Activated CD8-positive, alpha-beta T cell treated with anti-CD3 and anti-CD28 coated beads, Interleukin-2, amount 10 ng/mL, durations not matched to agents 7 days and 5 days (primary cell): ENCODE results near the gene HAP1. TPM values are rescaled to one million over a fixed set of nuclear protein-coding genes. Genes with fewer than 3 reads are reported as not detected.

ENCODE experiments used
- ATAC-seq: fragments of 150-1000 bp; cut with Tn5 transposase; one replicate; pipeline ENCODE4 v1.10.0; 2021; ENCODE audit warnings: moderate library complexity
- CTCF ChIA-PET: fragments of 350-600 bp; sonication (Branson Sonifier 250); formaldehyde crosslinking; loops from one replicate; lab custom pipeline; 2021; ENCODE audit warnings: antibody characterized with exemption; lab: Charles Lee
- POLR2A ChIA-PET: fragments of 350-600 bp; sonication (Branson Sonifier 250); formaldehyde crosslinking; loops from one replicate; lab custom pipeline; 2021; ENCODE audit warnings: antibody characterized with exemption; lab: Charles Lee
- DNase-seq: peaks from one replicate; pipeline ENCODE4 v3.0.0-alpha.2; 2020
- H3K27ac Mint-ChIP-seq: one replicate; pipeline ENCODE4 v1.8.0; 2021; ENCODE audit warnings: mild to moderate bottlenecking, mixed read lengths
- H3K27me3 Mint-ChIP-seq: one replicate; pipeline ENCODE4 v1.8.0; 2021; ENCODE audit warnings: low read depth, mixed read lengths
- H3K36me3 Mint-ChIP-seq: one replicate; pipeline ENCODE4 v1.8.0; 2021; ENCODE audit warnings: low read depth, mixed read lengths
- H3K4me1 Mint-ChIP-seq: one replicate; pipeline ENCODE4 v1.8.0; 2021; ENCODE audit warnings: low read depth, mixed read lengths
- H3K4me3 Mint-ChIP-seq: one replicate; pipeline ENCODE4 v1.8.0; 2021; ENCODE audit warnings: mild to moderate bottlenecking, mixed read lengths
- H3K9me3 Mint-ChIP-seq: one replicate; pipeline ENCODE4 v1.8.0; 2022; ENCODE audit warnings: mixed read lengths; ENCODE audit not compliant: insufficient read depth
- total RNA-seq, 2 experiments: library from RNA; stranded (reverse); gene quantifications; one replicate each; pipeline ENCODE4 v1.2.3, GENCODE V29; 2021

Gene HAP1
- total RNA-seq, 2 experiments from 2014 or later = 0.08 to 0.11 TPM

DNA sequence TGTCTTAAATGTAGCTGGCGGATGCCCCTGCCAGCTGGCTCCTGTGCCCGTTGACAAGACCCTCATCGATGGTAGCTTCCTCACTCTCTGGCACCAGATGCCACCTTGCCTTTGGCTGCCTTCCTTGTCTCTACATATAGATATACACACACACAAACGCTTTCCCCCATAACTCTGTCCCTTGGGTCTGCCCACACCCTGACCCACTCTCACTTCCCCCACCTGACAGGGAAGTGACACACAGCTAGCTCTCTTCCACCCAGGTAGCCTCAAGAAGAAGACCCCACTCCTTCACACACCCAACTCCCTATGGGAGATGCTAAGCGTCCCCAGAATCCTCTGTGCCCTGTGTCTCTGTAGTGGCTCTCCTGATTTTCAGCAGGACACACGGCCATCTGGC, 26.4 kb upstream of the HAP1 start:
- H3K27me3 Mint-ChIP-seq = no peaks in the 10 kb centered on the region
- ChIA-PET POLR2A (no interaction called here), CTCF (no interaction called here)
- ATAC-seq (no peak), DNase-seq (no peak)
- no peak overlapping the region for H3K27ac Mint-ChIP-seq
- H3K9me3 Mint-ChIP-seq = no peaks in the 10 kb centered on the region
- no peaks in the 10 kb centered on the region for H3K4me1 Mint-ChIP-seq
- no peak overlapping the region for H3K4me3 Mint-ChIP-seq
- H3K36me3 Mint-ChIP-seq = no peaks in the 10 kb centered on the region

DNA sequence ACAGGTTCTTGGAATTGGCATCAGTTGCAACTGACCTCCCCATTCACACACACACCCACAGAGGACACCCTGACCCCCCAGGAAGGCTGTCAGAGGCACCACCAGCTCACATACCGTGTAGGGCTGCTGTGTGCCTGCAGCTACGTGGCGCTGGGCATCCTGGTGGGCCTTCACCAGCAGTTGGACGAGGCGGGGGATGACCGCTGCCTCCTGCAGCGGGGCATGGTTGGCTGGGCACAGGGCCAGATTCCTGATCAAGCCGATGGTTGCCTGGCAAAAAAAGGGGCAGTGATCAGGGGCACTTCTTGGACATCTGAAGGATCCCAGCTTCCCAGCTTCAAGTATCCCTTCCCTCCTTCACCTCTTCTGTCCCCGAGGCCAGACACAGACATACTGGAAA, 24.2 kb upstream of the HAP1 start:
- ATAC-seq = no peak
- ChIA-PET CTCF (no interaction called here), POLR2A (no interaction called here)
- no peaks in the 10 kb centered on the region for H3K9me3 Mint-ChIP-seq
- no peak overlapping the region for H3K27ac Mint-ChIP-seq
- no peak overlapping the region for H3K4me3 Mint-ChIP-seq
- H3K27me3 Mint-ChIP-seq = no peaks in the 10 kb centered on the region
- no peak for DNase-seq
- no peaks in the 10 kb centered on the region for H3K4me1 Mint-ChIP-seq
- H3K36me3 Mint-ChIP-seq = no peaks in the 10 kb centered on the region

DNA sequence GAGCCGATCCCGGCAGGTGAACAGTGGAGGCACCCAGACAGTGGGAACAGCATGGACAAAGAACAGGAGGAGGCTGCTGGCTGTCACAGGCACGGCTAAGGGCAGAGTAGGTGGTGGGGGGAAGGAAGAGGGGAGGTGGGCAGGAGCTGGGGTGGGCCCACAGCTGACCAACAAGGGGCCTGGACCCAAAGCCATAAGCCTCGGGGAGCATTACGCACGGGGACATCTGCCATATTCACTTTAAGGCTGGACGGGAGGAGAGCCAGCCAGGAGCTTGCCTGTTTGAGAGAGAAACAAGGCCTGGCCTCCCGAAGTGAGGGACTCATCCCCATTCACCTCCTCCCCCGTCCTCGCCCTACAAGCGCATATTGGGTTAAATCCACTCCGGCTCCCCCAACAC, 19.6 kb upstream of the HAP1 start:
- no peaks in the 10 kb centered on the region for H3K4me1 Mint-ChIP-seq
- peaks cover 3% of the 10 kb centered on the region for H3K27me3 Mint-ChIP-seq
- H3K27ac Mint-ChIP-seq = no peak overlapping the region
- ChIA-PET POLR2A (no interaction called here), CTCF (no interaction called here)
- H3K9me3 Mint-ChIP-seq = no peaks in the 10 kb centered on the region
- no peak for DNase-seq
- no peak overlapping the region for H3K4me3 Mint-ChIP-seq
- no peaks in the 10 kb centered on the region for H3K36me3 Mint-ChIP-seq
- no peak for ATAC-seq

DNA sequence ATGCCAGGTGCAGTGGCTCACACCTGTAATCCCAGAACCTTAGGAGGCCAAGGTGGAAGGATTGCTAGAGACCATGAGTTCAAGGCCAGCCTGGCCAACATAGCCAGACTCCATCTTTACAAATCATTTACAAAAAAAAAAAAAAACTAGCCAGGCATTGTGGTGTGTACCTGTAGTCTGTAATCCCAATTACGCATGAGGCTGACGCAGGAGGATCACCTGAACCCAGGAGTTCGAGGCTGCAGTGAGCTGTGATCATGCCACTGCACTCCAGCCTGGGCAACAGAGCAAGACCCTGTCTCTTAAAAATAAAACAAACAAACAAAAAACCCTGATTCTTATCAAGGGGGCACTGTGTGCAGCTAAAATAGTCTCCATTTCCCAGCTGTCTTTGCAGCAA, 16.8 kb upstream of the HAP1 start:
- Mint-ChIP-seq H3K27ac (no peak overlapping the region), H3K27me3 (peaks cover 7% of the 10 kb centered on the region), H3K9me3 (no peaks in the 10 kb centered on the region), H3K4me3 (no peak overlapping the region), H3K4me1 (no peaks in the 10 kb centered on the region), H3K36me3 (no peaks in the 10 kb centered on the region)
- no peak for ATAC-seq
- ChIA-PET POLR2A (no interaction called here), CTCF (interaction anchor here (1.9 kb wide), 1 partner anchor 14 kb away, joined by 4 read pairs; no protein-coding TSS in a partner anchor)
- DNase-seq = no peak

DNA sequence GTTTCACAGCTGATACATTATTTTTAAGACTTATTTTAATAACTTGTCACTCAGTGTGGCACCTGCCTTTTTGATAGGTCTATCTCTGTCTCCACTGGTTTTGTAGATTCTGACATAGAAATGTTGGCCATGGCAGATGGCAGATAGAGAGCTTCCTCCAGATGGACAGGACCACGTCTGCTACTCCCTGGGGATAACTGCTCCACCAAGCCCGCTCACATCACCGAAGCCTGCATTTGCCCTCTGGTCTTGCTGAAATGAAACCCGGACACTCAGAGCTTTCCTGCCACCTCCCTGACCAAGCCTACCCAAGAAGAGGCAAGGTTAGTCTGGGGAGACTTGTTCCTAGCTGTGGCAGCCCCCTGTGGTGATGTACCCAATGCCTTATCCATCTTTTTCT, 16.4 kb upstream of the HAP1 start:
- H3K27ac Mint-ChIP-seq = no peak overlapping the region
- ChIA-PET POLR2A (no interaction called here), CTCF (interaction anchor here (1.9 kb wide), 1 partner anchor 13 kb away, joined by 4 read pairs; no protein-coding TSS in a partner anchor)
- no peaks in the 10 kb centered on the region for H3K9me3 Mint-ChIP-seq
- ATAC-seq (no peak), DNase-seq (no peak)
- H3K4me3 Mint-ChIP-seq = no peak overlapping the region
- H3K27me3 Mint-ChIP-seq = peaks cover 7% of the 10 kb centered on the region
- H3K4me1 Mint-ChIP-seq = no peaks in the 10 kb centered on the region
- H3K36me3 Mint-ChIP-seq = no peaks in the 10 kb centered on the region

DNA sequence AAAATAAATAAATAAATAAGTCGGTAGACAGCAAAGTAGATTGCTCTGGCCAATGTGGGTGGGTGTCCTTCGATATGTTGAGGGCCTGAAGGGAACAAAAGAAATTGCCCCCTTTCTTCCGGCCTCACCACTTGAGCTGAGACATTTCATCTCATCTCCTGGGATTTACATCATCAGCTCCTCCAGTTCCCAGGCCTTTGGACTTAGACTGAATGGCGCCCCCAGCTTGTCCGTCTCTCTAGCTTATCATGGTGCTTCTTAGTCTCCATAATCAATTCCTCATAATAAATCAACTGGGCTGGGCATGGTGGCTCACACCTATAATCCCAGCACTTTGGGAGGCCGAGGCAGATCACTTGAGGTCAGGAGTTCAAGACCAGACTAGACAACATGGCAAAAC, 13.8 kb upstream of the HAP1 start:
- H3K27ac Mint-ChIP-seq = no peak overlapping the region
- POLR2A ChIA-PET = no interaction called here
- peaks cover 7% of the 10 kb centered on the region for H3K27me3 Mint-ChIP-seq
- H3K4me3 Mint-ChIP-seq = no peak overlapping the region
- DNase-seq = no peak
- H3K9me3 Mint-ChIP-seq = no peaks in the 10 kb centered on the region
- no peak for ATAC-seq
- H3K4me1 Mint-ChIP-seq = no peaks in the 10 kb centered on the region
- no peaks in the 10 kb centered on the region for H3K36me3 Mint-ChIP-seq
- CTCF ChIA-PET = no interaction called here

DNA sequence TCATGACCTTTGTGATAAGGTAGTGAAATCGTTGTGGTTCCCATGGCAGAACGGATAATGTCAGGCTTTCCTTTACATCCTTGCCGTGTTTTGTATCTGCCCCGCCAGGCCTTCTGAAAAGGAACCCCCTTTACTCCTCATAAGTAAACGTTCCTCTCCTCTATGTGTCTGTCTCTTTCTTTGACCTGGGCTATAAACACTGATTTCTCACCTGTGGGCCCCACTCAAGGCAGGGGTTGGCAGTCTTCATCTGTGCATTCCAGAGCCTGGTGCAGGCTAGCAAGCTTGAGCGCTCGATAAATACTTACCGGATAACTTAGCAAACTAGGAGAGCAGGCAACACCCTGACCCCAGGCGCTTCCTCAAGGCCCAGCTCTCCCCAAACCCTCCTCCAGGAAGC, 7.3 kb upstream of the HAP1 start:
- DNase-seq (no peak), ATAC-seq (no peak)
- CTCF ChIA-PET = interaction anchor here (2.7 kb wide), 1 partner anchor 60 kb away, joined by 13 read pairs; no protein-coding TSS in a partner anchor
- H3K4me3 Mint-ChIP-seq = no peak overlapping the region
- H3K36me3 Mint-ChIP-seq = no peaks in the 10 kb centered on the region
- POLR2A ChIA-PET = no interaction called here
- H3K4me1 Mint-ChIP-seq = peaks cover 8% of the 10 kb centered on the region
- no peaks in the 10 kb centered on the region for H3K9me3 Mint-ChIP-seq
- peaks cover 8% of the 10 kb centered on the region for H3K27me3 Mint-ChIP-seq
- no peak overlapping the region for H3K27ac Mint-ChIP-seq

DNA sequence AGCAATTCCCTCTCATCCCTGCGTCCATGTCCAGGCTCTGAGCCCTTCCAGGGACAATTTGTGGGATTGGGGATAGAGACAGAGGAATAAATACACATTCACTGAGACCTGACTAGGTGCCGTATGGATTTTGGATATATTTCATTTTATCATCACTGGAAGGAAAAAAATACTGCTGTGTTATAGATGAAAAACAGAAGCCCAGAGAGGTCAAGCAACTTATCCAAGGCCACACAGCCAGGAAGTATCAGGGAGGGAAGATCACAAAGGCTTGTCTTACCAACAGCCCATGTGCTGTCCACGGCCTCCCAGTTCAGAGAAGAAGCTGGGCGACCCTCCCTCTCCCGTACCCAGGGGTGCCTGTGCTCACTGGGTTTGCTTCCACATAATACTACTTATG, 6.1 kb upstream of the HAP1 start:
- ChIA-PET POLR2A (no interaction called here), CTCF (interaction anchor here (2.7 kb wide), 1 partner anchor 61 kb away, joined by 13 read pairs; no protein-coding TSS in a partner anchor)
- DNase-seq = no peak
- no peaks in the 10 kb centered on the region for H3K36me3 Mint-ChIP-seq
- no peak for ATAC-seq
- no peak overlapping the region for H3K4me3 Mint-ChIP-seq
- no peaks in the 10 kb centered on the region for H3K9me3 Mint-ChIP-seq
- no peak overlapping the region for H3K27ac Mint-ChIP-seq
- peaks cover 14% of the 10 kb centered on the region for H3K27me3 Mint-ChIP-seq
- peaks cover 8% of the 10 kb centered on the region for H3K4me1 Mint-ChIP-seq

DNA sequence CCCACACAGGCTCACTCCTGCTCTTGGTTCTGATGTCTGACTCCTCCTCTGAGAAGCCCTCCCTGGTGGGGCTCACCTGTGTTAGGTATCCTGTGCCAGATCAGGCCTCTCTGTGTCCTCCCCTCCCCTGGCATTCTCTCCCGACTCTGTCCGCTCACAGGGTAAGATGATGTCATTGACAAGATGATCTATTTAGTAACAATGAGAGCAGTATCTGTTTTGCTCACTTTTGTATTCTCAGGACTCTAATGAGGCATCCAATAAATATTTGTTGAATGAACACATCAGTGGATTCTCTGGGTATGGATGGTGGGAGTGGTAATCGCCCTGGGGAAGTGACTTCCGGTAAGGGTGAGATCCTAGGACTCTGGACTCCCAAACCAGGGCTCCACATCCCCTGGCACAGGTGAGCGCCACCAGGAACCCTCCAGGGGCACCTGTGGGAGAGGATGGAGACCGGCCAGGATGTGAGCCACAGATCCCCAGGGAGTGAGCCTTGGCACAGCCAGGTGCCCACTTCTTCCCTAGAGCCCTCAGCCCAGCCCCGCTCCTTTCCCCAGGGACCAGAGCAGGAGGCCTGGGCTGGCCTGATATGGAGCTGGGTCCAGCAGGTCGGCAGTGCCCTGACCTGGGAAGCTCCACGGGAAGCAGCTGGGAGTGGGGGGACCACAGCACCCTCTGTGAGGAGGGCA, 5.4 kb upstream of the HAP1 start:
- Mint-ChIP-seq H3K4me3 (no peak overlapping the region), H3K27ac (no peak overlapping the region), H3K4me1 (peaks cover 11% of the 10 kb centered on the region), H3K27me3 (peaks cover 19% of the 10 kb centered on the region), H3K9me3 (no peaks in the 10 kb centered on the region), H3K36me3 (no peaks in the 10 kb centered on the region)
- DNase-seq = no peak
- CTCF ChIA-PET = interaction anchor here (2.7 kb wide), 1 partner anchor 62 kb away, joined by 13 read pairs; no protein-coding TSS in a partner anchor
- ATAC-seq = no peak
- POLR2A ChIA-PET = interaction anchor here (1.1 kb wide), 1 partner anchor 59 kb away, joined by 3 read pairs; no protein-coding TSS in a partner anchor

DNA sequence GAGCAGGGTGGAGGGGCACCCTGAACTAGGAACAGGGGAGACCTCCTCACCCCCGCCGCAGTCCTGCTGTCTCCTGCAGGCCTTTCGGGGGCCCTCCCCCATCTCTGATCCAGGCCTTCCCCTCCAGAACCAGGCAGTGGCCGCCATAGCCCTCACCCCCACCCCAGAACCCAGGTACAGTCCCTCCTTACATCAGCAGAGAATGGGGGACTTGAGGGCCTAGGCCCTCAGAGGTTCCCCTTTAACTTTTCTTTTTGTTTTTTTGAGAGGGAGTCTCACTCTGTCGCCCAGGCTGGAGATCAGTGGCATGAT, 4.3 kb upstream of the HAP1 start:
- ATAC-seq (no peak), DNase-seq (no peak)
- Mint-ChIP-seq H3K9me3 (no peaks in the 10 kb centered on the region), H3K4me1 (peaks cover 14% of the 10 kb centered on the region), H3K4me3 (no peak overlapping the region), H3K36me3 (no peaks in the 10 kb centered on the region), H3K27me3 (peaks cover 22% of the 10 kb centered on the region), H3K27ac (no peak overlapping the region)
- POLR2A ChIA-PET = no interaction called here
- CTCF ChIA-PET = no interaction called here

DNA sequence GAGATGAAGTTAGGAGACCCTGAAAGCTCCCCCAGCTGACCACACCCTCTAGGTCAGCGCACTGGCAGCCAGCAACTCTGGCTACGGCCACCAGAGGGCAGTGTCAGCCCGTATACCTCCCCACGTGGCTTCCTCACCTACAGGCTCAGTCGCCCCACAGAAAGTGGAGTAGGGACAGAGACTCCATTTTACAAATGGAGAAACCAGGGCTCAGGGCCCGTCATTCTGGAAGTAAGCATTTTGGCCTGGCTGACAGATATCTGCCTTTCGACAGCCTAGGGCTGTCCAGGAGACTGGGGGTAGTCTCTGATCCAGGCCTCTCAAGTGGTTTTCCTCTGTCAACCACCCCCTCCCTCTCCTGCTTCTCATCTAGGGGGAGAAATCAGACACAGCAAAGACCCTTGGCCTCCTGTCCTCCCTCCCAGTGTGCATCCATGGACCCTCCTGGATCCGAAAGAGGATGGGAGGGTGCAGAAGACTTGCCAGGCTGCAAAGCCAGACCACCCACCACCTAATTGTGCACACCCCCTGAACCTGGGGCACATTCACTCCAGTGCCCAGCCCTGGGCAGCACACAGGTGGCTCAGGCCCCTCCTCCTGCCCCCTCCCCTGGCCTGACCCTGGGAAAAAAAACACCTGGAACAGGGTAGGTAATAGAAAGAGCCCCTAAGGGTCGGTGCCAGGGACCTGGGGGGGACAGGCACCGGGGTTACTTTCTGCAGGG, 3.8 kb upstream of the HAP1 start:
- DNase-seq (peak; percentile 86), ATAC-seq (peak; percentile 94)
- Mint-ChIP-seq H3K4me3 (no peak overlapping the region), H3K9me3 (no peaks in the 10 kb centered on the region), H3K27ac (peak overlapping the region; percentile 66), H3K27me3 (peaks cover 26% of the 10 kb centered on the region), H3K4me1 (peaks cover 17% of the 10 kb centered on the region), H3K36me3 (no peaks in the 10 kb centered on the region)
- ChIA-PET POLR2A (interaction anchor here (0.8 kb wide), 1 partner anchor 63 kb away, joined by 3 read pairs; no protein-coding TSS in a partner anchor), CTCF (interaction anchor here (0.5 to 3.1 kb wide), 17 partner anchors 13 to 132 kb away, joined by 3 to 37 read pairs (median 4); partner anchors contain the start of genes JUP, KLHL10 and P3H4)

DNA sequence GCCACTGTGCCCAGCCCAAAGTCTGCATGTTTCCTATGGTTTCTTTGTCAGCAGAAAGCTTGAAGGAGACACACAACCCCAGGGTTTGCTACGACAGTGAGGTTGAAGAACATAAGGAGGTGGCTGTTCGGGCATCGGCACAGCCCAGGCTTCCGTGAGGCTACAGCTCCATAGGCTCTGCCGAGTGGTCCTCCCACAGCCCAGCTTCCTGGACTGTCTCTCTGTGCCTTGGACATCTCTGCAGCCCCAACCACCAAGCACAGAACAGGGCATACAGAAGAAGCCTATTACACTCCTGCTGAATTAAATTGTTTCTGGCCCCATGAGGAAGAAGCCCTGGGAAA, 3.2 kb upstream of the HAP1 start:
- ATAC-seq (peak; percentile 9), DNase-seq (no peak)
- Mint-ChIP-seq H3K9me3 (no peaks in the 10 kb centered on the region), H3K27ac (peak overlapping the region; percentile 66), H3K36me3 (no peaks in the 10 kb centered on the region), H3K4me3 (no peak overlapping the region), H3K27me3 (peaks cover 27% of the 10 kb centered on the region), H3K4me1 (peaks cover 17% of the 10 kb centered on the region)
- CTCF ChIA-PET = interaction anchor here (0.5 to 3.1 kb wide), 18 partner anchors 13 to 148 kb away, joined by 3 to 37 read pairs (median 4); partner anchors contain the start of genes JUP, KLHL10 and P3H4
- POLR2A ChIA-PET = interaction anchor here (0.8 kb wide), 1 partner anchor 64 kb away, joined by 3 read pairs; no protein-coding TSS in a partner anchor
